ENCODE results near the gene RSRC1. TPM values are rescaled to one million over a fixed set of nuclear protein-coding genes. Genes with fewer than 3 reads are reported as not detected.

RSRC1 gene
- total and polyA plus RNA-seq, 2 donors (not counting 1 experiment from before 2014, with no cell fraction given) = 12.6 to 43.1 TPM

DNA sequence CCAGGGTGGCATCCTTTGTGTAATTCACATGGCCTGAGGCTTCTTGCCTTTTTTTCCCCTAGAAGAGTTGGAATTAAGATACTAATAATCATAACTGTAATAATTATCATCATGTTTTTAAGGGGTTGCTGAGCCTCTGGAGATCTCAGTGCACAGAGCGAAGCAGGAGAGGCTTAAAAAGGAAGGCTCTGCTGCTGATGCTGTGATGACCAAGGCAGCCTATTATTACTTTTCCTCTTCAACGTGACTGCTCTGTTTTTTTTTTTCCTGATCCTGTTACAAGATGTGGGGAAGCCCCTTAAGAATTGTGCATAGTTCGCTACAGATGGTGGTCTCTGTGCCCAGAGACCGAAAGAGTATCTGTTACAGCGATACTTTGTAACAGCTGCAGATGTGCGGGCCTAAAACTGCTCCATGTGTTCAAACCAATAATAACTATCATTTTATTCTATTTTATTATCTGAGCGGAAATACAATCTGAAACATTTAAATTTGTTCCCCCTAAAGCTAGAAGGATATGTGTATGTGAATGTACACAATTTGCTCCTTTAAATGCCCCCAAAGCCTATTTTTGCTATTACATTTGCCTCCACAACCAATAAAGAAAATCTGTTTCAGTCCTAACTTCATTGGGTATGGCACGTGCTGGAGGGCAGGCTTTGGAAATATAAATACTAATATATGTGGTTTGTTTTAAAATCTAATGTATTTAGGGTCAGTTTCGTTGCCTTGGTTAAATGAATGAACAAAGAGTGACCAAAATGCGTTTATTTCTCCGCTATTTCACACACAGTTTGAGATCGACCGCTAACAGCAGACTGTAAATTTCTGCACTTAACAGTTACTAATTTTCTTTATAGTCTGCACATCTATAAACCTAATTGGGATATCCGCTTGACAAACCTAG, 8.3 kb upstream of the RSRC1 start:
- Histone ChIP-seq H2AFZ (ENCODE audit: low read length) (no peak overlapping the region), H4K20me1 (ENCODE audit: control insufficient read depth, extremely low read depth, insufficient read depth, low read length) (no peaks in the 10 kb centered on the region), H3K4me2 (ENCODE audit: extremely low read depth, insufficient read depth, low read length) (no peak overlapping the region), H3K9me3 (ENCODE audit: control insufficient read depth, insufficient read depth, low read depth, low read length) (no peaks in the 10 kb centered on the region), H3K79me2 (ENCODE audit: control insufficient read depth, insufficient read depth, low read length) (no peaks in the 10 kb centered on the region), H3K9ac (ENCODE audit: insufficient read depth, low read length) (no peak overlapping the region), H3K27ac (ENCODE audit: insufficient read depth, low read length) (no peak overlapping the region), H3K27me3 (ENCODE audit: control insufficient read depth, insufficient read depth, low read length) (peaks cover 58% of the 10 kb centered on the region), H3K4me3 (replicated peaks in 1 of 4; ENCODE audit: control extremely low read depth in 1 of 4, insufficient read depth in 1 of 4, low read depth in 3 of 4, low read length in 4 of 4) (no peak overlapping the region), H3K4me1 (ENCODE audit: control insufficient read depth, extremely low read depth, insufficient read depth, low read length) (peaks cover 3% of the 10 kb centered on the region), H3K36me3 (ENCODE audit: control insufficient read depth, insufficient read depth, low read length) (no peaks in the 10 kb centered on the region)
- TF ChIP-seq, protein P1, sequence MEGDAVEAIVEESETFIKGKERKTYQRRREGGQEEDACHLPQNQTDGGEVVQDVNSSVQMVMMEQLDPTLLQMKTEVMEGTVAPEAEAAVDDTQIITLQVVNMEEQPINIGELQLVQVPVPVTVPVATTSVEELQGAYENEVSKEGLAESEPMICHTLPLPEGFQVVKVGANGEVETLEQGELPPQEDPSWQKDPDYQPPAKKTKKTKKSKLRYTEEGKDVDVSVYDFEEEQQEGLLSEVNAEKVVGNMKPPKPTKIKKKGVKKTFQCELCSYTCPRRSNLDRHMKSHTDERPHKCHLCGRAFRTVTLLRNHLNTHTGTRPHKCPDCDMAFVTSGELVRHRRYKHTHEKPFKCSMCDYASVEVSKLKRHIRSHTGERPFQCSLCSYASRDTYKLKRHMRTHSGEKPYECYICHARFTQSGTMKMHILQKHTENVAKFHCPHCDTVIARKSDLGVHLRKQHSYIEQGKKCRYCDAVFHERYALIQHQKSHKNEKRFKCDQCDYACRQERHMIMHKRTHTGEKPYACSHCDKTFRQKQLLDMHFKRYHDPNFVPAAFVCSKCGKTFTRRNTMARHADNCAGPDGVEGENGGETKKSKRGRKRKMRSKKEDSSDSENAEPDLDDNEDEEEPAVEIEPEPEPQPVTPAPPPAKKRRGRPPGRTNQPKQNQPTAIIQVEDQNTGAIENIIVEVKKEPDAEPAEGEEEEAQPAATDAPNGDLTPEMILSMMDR (conservative IDR thresholded peaks at IDR 0.05 in 1 of 2, IDR thresholded peaks at IDR 0.05 in 1 of 2; ENCODE audit: low read depth in 1 of 2, low read length in 2 of 2) = no peak
- no peak for TF ChIP-seq EZH2 (IDR thresholded peaks at IDR 0.05; ENCODE audit: low read length, missing control alignments)
- DNase-seq (ENCODE audit: low read depth in 2 of 2) = no peak

DNA sequence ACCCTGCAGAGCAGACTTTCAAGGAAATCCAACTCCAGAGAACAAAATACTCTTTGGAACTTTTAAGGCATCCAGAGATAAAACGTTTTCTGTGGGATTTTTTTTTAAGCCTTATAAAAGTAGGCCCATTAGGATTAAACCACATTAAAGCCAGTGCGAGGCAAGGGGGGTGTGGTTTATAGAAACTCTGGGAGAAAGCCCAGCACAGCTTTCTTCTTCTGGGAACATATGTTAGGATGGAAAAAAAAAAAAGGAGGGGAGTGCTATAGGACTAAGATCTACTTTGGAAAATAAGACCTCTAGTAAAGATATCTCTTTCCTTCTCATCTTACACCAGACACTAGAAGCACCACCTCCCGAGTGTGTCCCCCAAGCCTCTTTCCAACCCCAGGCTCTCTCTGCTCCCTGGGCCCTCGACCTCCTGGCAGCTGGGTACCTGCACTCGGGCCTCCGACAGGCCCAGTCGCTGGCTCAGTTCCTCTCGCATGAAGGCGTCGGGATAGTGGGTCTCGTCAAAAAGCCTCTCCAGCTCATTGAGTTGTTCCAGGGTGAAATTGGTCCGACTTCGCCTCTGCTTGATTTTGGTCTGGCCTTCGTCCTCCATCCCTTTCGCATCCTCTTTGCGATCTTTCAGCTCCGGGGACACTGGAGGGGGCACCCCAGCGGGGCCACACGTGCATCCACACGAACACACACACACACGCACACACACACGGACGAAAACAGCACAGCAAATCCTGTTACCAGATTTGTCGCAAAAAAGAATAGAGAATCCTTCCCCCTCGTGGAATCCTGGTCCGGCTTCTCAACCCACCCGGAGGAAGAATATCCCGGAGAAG, 7.4 kb upstream of the RSRC1 start:
- no peak overlapping the region for H2AFZ ChIP-seq (ENCODE audit: low read length)
- H4K20me1 ChIP-seq (ENCODE audit: control insufficient read depth, extremely low read depth, insufficient read depth, low read length) = no peaks in the 10 kb centered on the region
- no peak overlapping the region for H3K27ac ChIP-seq (ENCODE audit: insufficient read depth, low read length)
- H3K9me3 ChIP-seq (ENCODE audit: control insufficient read depth, insufficient read depth, low read depth, low read length) = no peaks in the 10 kb centered on the region
- peak overlapping the region; percentile 72 for H3K4me2 ChIP-seq (ENCODE audit: extremely low read depth, insufficient read depth, low read length)
- no peak for TF ChIP-seq EZH2 (IDR thresholded peaks at IDR 0.05; ENCODE audit: low read length, missing control alignments)
- TF ChIP-seq, protein P1 (conservative IDR thresholded peaks at IDR 0.05 in 1 of 2, IDR thresholded peaks at IDR 0.05 in 1 of 2; ENCODE audit: low read depth in 1 of 2, low read length in 2 of 2) = no peak
- no peak overlapping the region for H3K9ac ChIP-seq (ENCODE audit: insufficient read depth, low read length)
- H3K79me2 ChIP-seq (ENCODE audit: control insufficient read depth, insufficient read depth, low read length) = no peaks in the 10 kb centered on the region
- H3K36me3 ChIP-seq (ENCODE audit: control insufficient read depth, insufficient read depth, low read length) = no peaks in the 10 kb centered on the region
- peaks cover 66% of the 10 kb centered on the region for H3K27me3 ChIP-seq (ENCODE audit: control insufficient read depth, insufficient read depth, low read length)
- H3K4me3 ChIP-seq (replicated peaks in 1 of 4; ENCODE audit: control extremely low read depth in 1 of 4, insufficient read depth in 1 of 4, low read depth in 3 of 4, low read length in 4 of 4) = peak overlapping the region in 1 of 4 experiments; percentile 45
- DNase-seq (ENCODE audit: low read depth in 2 of 2) = no peak
- H3K4me1 ChIP-seq (ENCODE audit: control insufficient read depth, extremely low read depth, insufficient read depth, low read length) = peaks cover 3% of the 10 kb centered on the region
